ENCODE data around the gene AQP6.

DNA sequence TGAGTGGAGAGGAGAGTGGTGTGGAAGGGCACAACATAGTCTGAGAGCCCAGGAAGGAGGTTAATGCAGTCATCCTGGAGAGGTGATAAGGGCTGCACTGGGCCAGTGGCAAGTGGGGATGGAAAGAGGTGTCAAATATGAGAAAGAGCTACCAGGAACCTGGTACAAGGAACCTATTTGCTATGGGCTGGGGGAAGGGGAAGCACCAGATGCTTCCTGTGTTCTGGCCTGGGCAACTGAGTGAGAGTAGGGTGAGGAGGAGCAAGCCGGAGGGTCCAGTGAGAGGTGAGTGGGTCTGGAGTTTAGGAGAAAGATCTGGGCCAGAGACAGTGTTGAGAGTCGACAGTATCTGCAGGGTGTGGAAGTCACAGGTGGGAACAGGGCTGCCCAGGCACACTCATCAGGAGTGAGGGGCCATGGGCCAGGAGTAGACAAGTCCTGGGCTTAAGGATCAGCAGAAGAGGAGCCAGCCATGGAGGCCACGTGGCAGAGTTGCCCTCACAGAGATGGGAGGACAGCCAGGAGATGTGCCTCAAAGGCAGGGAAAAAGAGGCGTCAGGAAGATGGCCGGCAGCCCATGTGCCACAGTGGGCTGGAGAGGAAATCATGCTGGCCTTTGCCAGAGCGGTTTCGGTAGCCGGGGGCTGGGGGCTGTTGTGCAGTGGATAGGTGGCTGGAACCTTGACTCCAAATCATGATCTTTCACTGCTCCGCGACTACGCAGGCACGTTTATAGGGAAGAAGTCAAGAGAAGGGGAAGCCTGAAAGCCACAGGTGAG, 2.9 kb upstream of the AQP6 start:
- TF ChIP-seq, protein P1, sequence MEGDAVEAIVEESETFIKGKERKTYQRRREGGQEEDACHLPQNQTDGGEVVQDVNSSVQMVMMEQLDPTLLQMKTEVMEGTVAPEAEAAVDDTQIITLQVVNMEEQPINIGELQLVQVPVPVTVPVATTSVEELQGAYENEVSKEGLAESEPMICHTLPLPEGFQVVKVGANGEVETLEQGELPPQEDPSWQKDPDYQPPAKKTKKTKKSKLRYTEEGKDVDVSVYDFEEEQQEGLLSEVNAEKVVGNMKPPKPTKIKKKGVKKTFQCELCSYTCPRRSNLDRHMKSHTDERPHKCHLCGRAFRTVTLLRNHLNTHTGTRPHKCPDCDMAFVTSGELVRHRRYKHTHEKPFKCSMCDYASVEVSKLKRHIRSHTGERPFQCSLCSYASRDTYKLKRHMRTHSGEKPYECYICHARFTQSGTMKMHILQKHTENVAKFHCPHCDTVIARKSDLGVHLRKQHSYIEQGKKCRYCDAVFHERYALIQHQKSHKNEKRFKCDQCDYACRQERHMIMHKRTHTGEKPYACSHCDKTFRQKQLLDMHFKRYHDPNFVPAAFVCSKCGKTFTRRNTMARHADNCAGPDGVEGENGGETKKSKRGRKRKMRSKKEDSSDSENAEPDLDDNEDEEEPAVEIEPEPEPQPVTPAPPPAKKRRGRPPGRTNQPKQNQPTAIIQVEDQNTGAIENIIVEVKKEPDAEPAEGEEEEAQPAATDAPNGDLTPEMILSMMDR (IDR thresholded peaks at IDR 0.05; ENCODE audit: low read length): no peak
- TF ChIP-seq EZH2 (IDR thresholded peaks at IDR 0.05; ENCODE audit: borderline replicate concordance, low read length): no peak

All from OCI-LY1 (cell line).